Neural progenitor cell (in vitro differentiated cells): ENCODE measurements around the gene MEMO1.

Experiments
- CTCF ChIP-seq: fragments of 200-600 bp; sonication (generic); IDR thresholded peaks from 2 replicates; pipeline ENCODE4 v1.5.1; 2017; ENCODE audit warnings: antibody characterized with exemption, mild to moderate bottlenecking
- EZH2phosphoT487 ChIP-seq: fragments of 200-600 bp; sonication (generic); IDR thresholded peaks from 2 replicates; pipeline ENCODE4 v1.6.1; 2017; ENCODE audit warnings: antibody characterized with exemption

GRCh38 chr2:31958140-31958717 lies 52.6 kb downstream of the MEMO1 start:
- TF ChIP-seq CTCF = no peak
- TF ChIP-seq EZH2phosphoT487 = no peak
